ENCODE data around the gene KLHL29.

KLHL29 gene

DNA sequence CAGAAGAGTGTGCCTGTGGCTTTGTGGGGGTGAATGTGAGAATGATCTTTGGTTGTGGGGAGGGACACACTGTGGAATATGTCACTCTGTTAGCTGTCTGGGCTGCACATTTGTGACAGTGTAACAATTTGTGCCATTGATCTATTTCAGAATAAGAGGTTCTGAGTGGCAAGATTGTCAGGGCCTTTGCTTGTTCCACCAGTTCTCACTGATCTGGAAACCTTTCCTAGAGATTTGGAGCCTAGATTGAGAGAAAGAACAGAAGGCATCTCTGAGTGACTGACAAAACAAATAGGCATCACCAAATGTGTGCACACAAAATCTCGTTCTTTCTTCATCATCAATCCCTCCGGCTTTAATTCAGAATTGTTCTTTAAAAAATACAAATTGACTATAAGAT lies 153.6 kb downstream of the KLHL29 start:
- no peaks in the 10 kb centered on the region for H3K36me3 ChIP-seq (ENCODE audit: insufficient read depth, low read length)
- H3K9ac ChIP-seq (ENCODE audit: low read depth, low read length), result no peak overlapping the region
- no peak overlapping the region for H3K27ac ChIP-seq (ENCODE audit: low read length)
- peaks cover 38% of the 10 kb centered on the region for H4K20me1 ChIP-seq (ENCODE audit: insufficient read depth, low read length)
- no peaks in the 10 kb centered on the region for H3K9me3 ChIP-seq (ENCODE audit: insufficient read depth, low read length, severe bottlenecking)
- H3K4me1 ChIP-seq (ENCODE audit: insufficient read depth, low read length), result peaks cover 2% of the 10 kb centered on the region
- no peak for ATAC-seq (ENCODE audit: insufficient read depth, low read depth)
- TF ChIP-seq CTCF (IDR thresholded peaks at IDR 0.05; ENCODE audit: borderline replicate concordance, extremely low read depth, low read length, poor library complexity, severe bottlenecking) (no peak), EZH2 (IDR thresholded peaks at IDR 0.05; ENCODE audit: borderline replicate concordance, low read depth, low read length, severe bottlenecking) (no peak)
- peaks cover 12% of the 10 kb centered on the region for H3K27me3 ChIP-seq (ENCODE audit: insufficient read depth, low read length, poor library complexity)
- H3K4me3 ChIP-seq (ENCODE audit: low read depth in 1 of 2, low read length in 2 of 2), result no peak overlapping the region
- H3K4me2 ChIP-seq (ENCODE audit: insufficient read depth, low read length), result no peak overlapping the region
- no peaks in the 10 kb centered on the region for H3K79me2 ChIP-seq (ENCODE audit: insufficient read depth, low read length)
- DNase-seq, result no peak
- H2AFZ ChIP-seq (ENCODE audit: low read depth, low read length), result no peak overlapping the region

DNA sequence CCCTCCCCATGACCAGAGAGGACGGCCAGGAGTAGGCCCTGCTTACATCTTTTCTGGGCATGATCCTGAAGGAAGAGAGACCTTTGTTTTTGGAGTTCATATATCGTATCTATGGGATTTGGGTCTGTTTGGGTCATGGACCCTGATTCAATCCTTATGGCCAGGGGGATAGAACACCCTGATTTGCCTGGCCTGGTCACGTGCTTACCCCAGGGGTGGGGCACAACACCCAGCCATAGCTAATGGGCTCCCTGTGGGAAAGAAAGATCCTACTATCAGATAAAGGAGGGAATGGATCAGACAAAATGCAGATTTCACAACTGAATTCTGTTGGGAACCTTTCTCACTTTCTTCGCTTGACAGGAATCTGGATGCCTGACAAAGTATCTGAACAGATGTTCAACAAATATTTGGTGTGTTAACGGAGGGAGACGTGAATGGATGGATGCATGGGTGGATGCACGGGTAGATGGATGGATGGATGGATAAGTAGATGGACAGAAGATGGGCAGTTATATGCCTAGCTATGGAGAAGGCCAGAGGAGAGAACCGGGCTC lies 155.9 kb downstream of the KLHL29 start:
- H3K79me2 ChIP-seq (ENCODE audit: insufficient read depth, low read length), result no peaks in the 10 kb centered on the region
- no peak for ATAC-seq (ENCODE audit: insufficient read depth, low read depth)
- no peaks in the 10 kb centered on the region for H3K4me1 ChIP-seq (ENCODE audit: insufficient read depth, low read length)
- no peak overlapping the region for H3K4me2 ChIP-seq (ENCODE audit: insufficient read depth, low read length)
- peaks cover 42% of the 10 kb centered on the region for H4K20me1 ChIP-seq (ENCODE audit: insufficient read depth, low read length)
- H3K36me3 ChIP-seq (ENCODE audit: insufficient read depth, low read length), result no peaks in the 10 kb centered on the region
- H3K4me3 ChIP-seq (ENCODE audit: low read depth in 1 of 2, low read length in 2 of 2), result no peak overlapping the region
- H3K9ac ChIP-seq (ENCODE audit: low read depth, low read length), result no peak overlapping the region
- no peak for DNase-seq
- peaks cover 12% of the 10 kb centered on the region for H3K27me3 ChIP-seq (ENCODE audit: insufficient read depth, low read length, poor library complexity)
- H3K27ac ChIP-seq (ENCODE audit: low read length), result no peak overlapping the region
- H3K9me3 ChIP-seq (ENCODE audit: insufficient read depth, low read length, severe bottlenecking), result no peaks in the 10 kb centered on the region
- no peak overlapping the region for H2AFZ ChIP-seq (ENCODE audit: low read depth, low read length)
- TF ChIP-seq EZH2 (IDR thresholded peaks at IDR 0.05; ENCODE audit: borderline replicate concordance, low read depth, low read length, severe bottlenecking), result no peak

GRCh38 chr2:23541503-23542229 lies 156.7 kb downstream of the KLHL29 start:
- TF ChIP-seq CTCF (IDR thresholded peaks at IDR 0.05; ENCODE audit: borderline replicate concordance, extremely low read depth, low read length, poor library complexity, severe bottlenecking) (no peak), EZH2 (IDR thresholded peaks at IDR 0.05; ENCODE audit: borderline replicate concordance, low read depth, low read length, severe bottlenecking) (no peak)
- peaks cover 44% of the 10 kb centered on the region for H4K20me1 ChIP-seq (ENCODE audit: insufficient read depth, low read length)
- DNase-seq (no peak), ATAC-seq (ENCODE audit: insufficient read depth, low read depth) (no peak)
- no peaks in the 10 kb centered on the region for H3K79me2 ChIP-seq (ENCODE audit: insufficient read depth, low read length)
- H3K27me3 ChIP-seq (ENCODE audit: insufficient read depth, low read length, poor library complexity), result peaks cover 10% of the 10 kb centered on the region
- H3K4me3 ChIP-seq (ENCODE audit: low read depth in 1 of 2, low read length in 2 of 2), result no peak overlapping the region
- no peak overlapping the region for H3K4me2 ChIP-seq (ENCODE audit: insufficient read depth, low read length)
- H3K9ac ChIP-seq (ENCODE audit: low read depth, low read length), result no peak overlapping the region
- H3K4me1 ChIP-seq (ENCODE audit: insufficient read depth, low read length), result no peaks in the 10 kb centered on the region
- no peaks in the 10 kb centered on the region for H3K36me3 ChIP-seq (ENCODE audit: insufficient read depth, low read length)
- no peak overlapping the region for H2AFZ ChIP-seq (ENCODE audit: low read depth, low read length)
- H3K27ac ChIP-seq (ENCODE audit: low read length), result no peak overlapping the region
- H3K9me3 ChIP-seq (ENCODE audit: insufficient read depth, low read length, severe bottlenecking), result no peaks in the 10 kb centered on the region

GRCh38 chr2:23542230-23542789 lies 157.3 kb downstream of the KLHL29 start:
- Histone ChIP-seq H3K4me2 (ENCODE audit: insufficient read depth, low read length) (no peak overlapping the region), H3K36me3 (ENCODE audit: insufficient read depth, low read length) (no peaks in the 10 kb centered on the region)
- no peak for ATAC-seq (ENCODE audit: insufficient read depth, low read depth)

More at GRCh38 chr2:23542230-23542789, 157.3 kb downstream of the KLHL29 start:
- Histone ChIP-seq H3K4me3 (ENCODE audit: low read depth in 1 of 2, low read length in 2 of 2) (no peak overlapping the region), H2AFZ (ENCODE audit: low read depth, low read length) (no peak overlapping the region), H3K4me1 (ENCODE audit: insufficient read depth, low read length) (no peaks in the 10 kb centered on the region), H3K27ac (ENCODE audit: low read length) (no peak overlapping the region), H3K9me3 (ENCODE audit: insufficient read depth, low read length, severe bottlenecking) (no peaks in the 10 kb centered on the region), H4K20me1 (ENCODE audit: insufficient read depth, low read length) (peaks cover 43% of the 10 kb centered on the region), H3K9ac (ENCODE audit: low read depth, low read length) (no peak overlapping the region), H3K79me2 (ENCODE audit: insufficient read depth, low read length) (no peaks in the 10 kb centered on the region), H3K27me3 (ENCODE audit: insufficient read depth, low read length, poor library complexity) (peaks cover 5% of the 10 kb centered on the region)
- DNase-seq, result no peak
- TF ChIP-seq CTCF (IDR thresholded peaks at IDR 0.05; ENCODE audit: borderline replicate concordance, extremely low read depth, low read length, poor library complexity, severe bottlenecking) (no peak), EZH2 (IDR thresholded peaks at IDR 0.05; ENCODE audit: borderline replicate concordance, low read depth, low read length, severe bottlenecking) (no peak)

Measured in DND-41 (cell line).